GM12891 (cell line): ENCODE measurements around the gene NPIPA5.
"Not testable (repeated sequence)": the region's sequence is repeated elsewhere in the genome, so short reads cannot be mapped to it uniquely, and the experiment has no call there.

Source experiments
- DNase-seq: peaks from one replicate; pipeline ENCODE4 v3.0.0; 2011; ENCODE audit warnings: low spot score; ENCODE audit not compliant: insufficient read length
- FAIRE-seq: peaks from 2 replicates; lab custom pipeline; 2011; peaks lifted over from hg19 to GRCh38; lab: Jason Lieb, UNC
- PAX5 ChIP-seq: IDR thresholded peaks from 2 replicates; pipeline ENCODE4 v1.6.1; 2011; ENCODE audit warnings: low read length, moderate library complexity, mild to moderate bottlenecking; ENCODE audit not compliant: insufficient read depth, severe bottlenecking
- POLR2A ChIP-seq: IDR thresholded peaks from 2 replicates; pipeline ENCODE4 v1.6.1; 2011; ENCODE audit warnings: low read depth, low read length, control low read depth
- POLR2AphosphoS5 ChIP-seq: IDR thresholded peaks from 2 replicates; pipeline ENCODE4 v1.6.1; 2011; ENCODE audit warnings: low read depth, low read length, control low read depth
- POU2F2 ChIP-seq: IDR thresholded peaks from 2 replicates; pipeline ENCODE4 v1.6.1; 2011; ENCODE audit warnings: low read depth, mild to moderate bottlenecking, control low read depth, low read length, moderate library complexity
- SPI1 ChIP-seq: IDR thresholded peaks from 2 replicates; pipeline ENCODE4 v1.6.1; 2011; ENCODE audit warnings: low read depth, low read length, control low read depth
- TAF1 ChIP-seq: IDR thresholded peaks from 2 replicates; pipeline ENCODE4 v1.6.1; 2011; ENCODE audit warnings: low read depth, low read length, control low read depth

NPIPA5 gene

GRCh38 chr16:15404792-15405191 is 26.7 kb upstream of the NPIPA5 start:
- TF ChIP-seq POLR2A, result no peak
- TF ChIP-seq SPI1, result no peak
- TF ChIP-seq PAX5, result no peak
- no peak for TF ChIP-seq POLR2AphosphoS5
- TF ChIP-seq POU2F2, result no peak
- no peak for DNase-seq
- FAIRE-seq, result no peak

GRCh38 chr16:15404091-15404490 is 26.0 kb upstream of the NPIPA5 start:
- not testable (repeated sequence) for DNase-seq, FAIRE-seq

- DNase-seq, result no peak
- TF ChIP-seq POLR2AphosphoS5, result no peak
- no peak for TF ChIP-seq SPI1
- no peak for FAIRE-seq
Observed at GRCh38 chr16:15403392-15403995, 25.4 kb upstream of the NPIPA5 start.

- no peak for DNase-seq
- FAIRE-seq, result no peak
- TF ChIP-seq POLR2A (no peak), PAX5 (no peak), SPI1 (no peak), TAF1 (no peak), POLR2AphosphoS5 (no peak), POU2F2 (no peak)
Observed at GRCh38 chr16:15401972-15402371, 23.9 kb upstream of the NPIPA5 start.

- FAIRE-seq, DNase-seq: not testable (repeated sequence)
Observed at GRCh38 chr16:15400314-15400713, 22.2 kb upstream of the NPIPA5 start.

GRCh38 chr16:15399317-15399716 is 21.2 kb upstream of the NPIPA5 start:
- TF ChIP-seq POLR2AphosphoS5 (no peak), POU2F2 (no peak), TAF1 (no peak)
- no peak for FAIRE-seq
- DNase-seq, result no peak

- TF ChIP-seq POLR2A (no peak), POU2F2 (no peak), TAF1 (no peak), SPI1 (peak; percentile 22; the same call in 1 of the 2 replicates)
- DNase-seq (no peak), FAIRE-seq (no peak)
Observed at GRCh38 chr16:15398618-15399316, 20.7 kb upstream of the NPIPA5 start.

GRCh38 chr16:15396948-15397594 is 19.0 kb upstream of the NPIPA5 start:
- no peak for DNase-seq
- TF ChIP-seq POLR2A (no peak), POU2F2 (no peak), SPI1 (no peak), TAF1 (no peak)
- no peak for FAIRE-seq

GRCh38 chr16:15396509-15396829 is 18.4 kb upstream of the NPIPA5 start:
- not testable (repeated sequence) for DNase-seq, FAIRE-seq

GRCh38 chr16:15395631-15396508 is 17.8 kb upstream of the NPIPA5 start, which contains the start of gene MPV17L:
MPV17L (plus strand) TSS chr16:15395754; CDS start chr16:15395898, 144 bp downstream.
- DNase-seq, FAIRE-seq: not testable (repeated sequence)

GRCh38 chr16:15393025-15393424 is 14.9 kb upstream of the NPIPA5 start:
- not testable (repeated sequence) for FAIRE-seq, DNase-seq

GRCh38 chr16:15389916-15390315 is 11.8 kb upstream of the NPIPA5 start:
- FAIRE-seq, DNase-seq: not testable (repeated sequence)

- not testable (repeated sequence) for DNase-seq, FAIRE-seq
Observed at GRCh38 chr16:15388060-15388459, 10.0 kb upstream of the NPIPA5 start.

- not testable (repeated sequence) for DNase-seq, FAIRE-seq
Observed at GRCh38 chr16:15382810-15383209, 4.7 kb upstream of the NPIPA5 start.

GRCh38 chr16:15357495-15357894 is 20.6 kb downstream of the NPIPA5 start:
- not testable (repeated sequence) for FAIRE-seq

GRCh38 chr16:15354846-15355245 is 23.2 kb downstream of the NPIPA5 start:
- not testable (repeated sequence) for DNase-seq, FAIRE-seq

More at GRCh38 chr16:15357495-15357894, 20.6 kb downstream of the NPIPA5 start:
- not testable (repeated sequence) for DNase-seq
